Brain microvascular endothelial cell (primary cell): ENCODE data around the gene HERC2.

Experiments
- DNase-seq: peaks from one replicate; pipeline ENCODE4 v3.0.0-alpha.2; 2020
- H3K27ac ChIP-seq: fragments of 250-450 bp; sonication (Bioruptor Pico); 2 replicates; pipeline ENCODE4 v1.5.1; 2020; ENCODE audit warnings: mild to moderate bottlenecking, moderate library complexity
- H3K27me3 ChIP-seq: fragments of 250-450 bp; sonication (Bioruptor Pico); replicated peaks from 2 replicates; pipeline ENCODE4 v1.5.1; 2020; ENCODE audit warnings: mild to moderate bottlenecking
- H3K36me3 ChIP-seq: fragments of 250-450 bp; sonication (Bioruptor Pico); replicated peaks from 2 replicates; pipeline ENCODE4 v1.5.1; 2020; ENCODE audit warnings: mild to moderate bottlenecking
- H3K4me3 ChIP-seq: 2 replicates; pipeline ENCODE4 v1.5.1; 2011; ENCODE audit warnings: low read depth, mild to moderate bottlenecking, control low read depth, low read length, moderate library complexity
- CTCF ChIP-seq: IDR thresholded peaks from 2 replicates; pipeline ENCODE4 v1.5.1; 2011; ENCODE audit warnings: low read depth, mild to moderate bottlenecking, moderate library complexity, low read length, control low read depth, inconsistent platforms; ENCODE audit errors: missing control alignments
- in situ Hi-C: cut with HindIII; loops from 2 replicates; pipeline ENCODE4 v1.10.0; 2017; ENCODE audit warnings: low sequenced_read_pairs, low pct_ligation_motif_present

The HERC2 gene

GRCh38 chr15:28118531-28118930, 203.4 kb downstream of the HERC2 start:
- Histone ChIP-seq H3K4me3 (no peak overlapping the region), H3K36me3 (peaks cover 34% of the 10 kb centered on the region), H3K27ac (no peak overlapping the region), H3K27me3 (no peaks in the 10 kb centered on the region)
- DNase-seq: no peak
- no peak for TF ChIP-seq CTCF
- in situ Hi-C loops: no loop called here

GRCh38 chr15:28118083-28118482, 203.9 kb downstream of the HERC2 start:
- in situ Hi-C loops: no loop called here
- Histone ChIP-seq H3K36me3 (peaks cover 36% of the 10 kb centered on the region), H3K4me3 (no peak overlapping the region), H3K27me3 (no peaks in the 10 kb centered on the region), H3K27ac (no peak overlapping the region)
- no peak for TF ChIP-seq CTCF
- no peak for DNase-seq

GRCh38 chr15:28117432-28117990, 204.5 kb downstream of the HERC2 start:
- H3K4me3 ChIP-seq: no peak overlapping the region
- peaks cover 42% of the 10 kb centered on the region for H3K36me3 ChIP-seq
- in situ Hi-C loops: no loop called here
- no peak for TF ChIP-seq CTCF
- no peaks in the 10 kb centered on the region for H3K27me3 ChIP-seq
- no peak overlapping the region for H3K27ac ChIP-seq
- no peak for DNase-seq

- DNase-seq: no peak
- Histone ChIP-seq H3K4me3 (no peak overlapping the region), H3K36me3 (peaks cover 44% of the 10 kb centered on the region), H3K27me3 (no peaks in the 10 kb centered on the region), H3K27ac (no peak overlapping the region)
- in situ Hi-C loops: no loop called here
- TF ChIP-seq CTCF: no peak
These were observed 205.2 kb downstream of the HERC2 start for GRCh38 chr15:28116521-28117431.

GRCh38 chr15:28115871-28116270, 206.1 kb downstream of the HERC2 start:
- in situ Hi-C loops: no loop called here
- no peak overlapping the region for H3K27ac ChIP-seq
- H3K4me3 ChIP-seq: no peak overlapping the region
- TF ChIP-seq CTCF: no peak
- no peak for DNase-seq
- H3K36me3 ChIP-seq: peaks cover 46% of the 10 kb centered on the region
- H3K27me3 ChIP-seq: no peaks in the 10 kb centered on the region
